H54 (cell line): ENCODE measurements around the gene INCA1.

Experiments used
- DNase-seq: peaks from one replicate; pipeline ENCODE4 v3.0.0; 2011; ENCODE audit warnings: low spot score, mixed read lengths; ENCODE audit not compliant: insufficient read length
- FAIRE-seq: peaks from 3 replicates; lab custom pipeline; 2011; peaks lifted over from hg19 to GRCh38; lab: Jason Lieb, UNC
- POLR2A ChIP-seq: IDR thresholded peaks from 2 replicates; pipeline ENCODE4 v1.6.1; 2011; ENCODE audit warnings: low read depth, mild to moderate bottlenecking, low read length

INCA1 gene

GRCh38 chr17:4971826-4972225, 25.5 kb downstream of the INCA1 start:
- DNase-seq (no peak), FAIRE-seq (no peak)
- TF ChIP-seq POLR2A: no peak

- FAIRE-seq: no peak
- TF ChIP-seq POLR2A: no peak
- DNase-seq: no peak
Observed at GRCh38 chr17:4970273-4970672, 27.0 kb downstream of the INCA1 start.

- no peak for TF ChIP-seq POLR2A
- no peak for DNase-seq
- FAIRE-seq: no peak
Observed at GRCh38 chr17:4969551-4970173, 27.7 kb downstream of the INCA1 start.

- FAIRE-seq: no peak
- no peak for TF ChIP-seq POLR2A
Observed at GRCh38 chr17:4969047-4969550, 28.2 kb downstream of the INCA1 start.

GRCh38 chr17:4968486-4969046, 28.8 kb downstream of the INCA1 start:
- DNase-seq (no peak), FAIRE-seq (no peak)
- TF ChIP-seq POLR2A: no peak

More at GRCh38 chr17:4969047-4969550, 28.2 kb downstream of the INCA1 start:
- DNase-seq: no peak

GRCh38 chr17:4967539-4968485, 29.5 kb downstream of the INCA1 start, which contains the start of gene SPAG7:
TSS of gene SPAG7 (minus strand) at chr17:4967817. CDS start at chr17:4967804, 13 bp downstream.
- DNase-seq (peak; percentile 82), FAIRE-seq (no peak)

GRCh38 chr17:4966844-4967538, 30.3 kb downstream of the INCA1 start:
- FAIRE-seq (peak; percentile 94), DNase-seq (peak; percentile 98)
- no peak for TF ChIP-seq POLR2A

More at GRCh38 chr17:4967539-4968485, 29.5 kb downstream of the INCA1 start, which contains the start of gene SPAG7:
- peak; percentile 40; the same call in 1 of the 2 replicates for TF ChIP-seq POLR2A

- FAIRE-seq (no peak), DNase-seq (no peak)
- TF ChIP-seq POLR2A: no peak
Observed at GRCh38 chr17:4965311-4965986, 31.9 kb downstream of the INCA1 start.

GRCh38 chr17:4960279-4960922, 36.9 kb downstream of the INCA1 start:
- no peak for DNase-seq
- TF ChIP-seq POLR2A: no peak
- FAIRE-seq: no peak

GRCh38 chr17:4959261-4959965, 37.9 kb downstream of the INCA1 start:
- DNase-seq: no peak
- TF ChIP-seq POLR2A: no peak
- no peak for FAIRE-seq

GRCh38 chr17:4958102-4958501, 39.2 kb downstream of the INCA1 start:
- FAIRE-seq: no peak
- DNase-seq: no peak
- TF ChIP-seq POLR2A: no peak
